ENCODE data around the gene CARMIL1.

DNA sequence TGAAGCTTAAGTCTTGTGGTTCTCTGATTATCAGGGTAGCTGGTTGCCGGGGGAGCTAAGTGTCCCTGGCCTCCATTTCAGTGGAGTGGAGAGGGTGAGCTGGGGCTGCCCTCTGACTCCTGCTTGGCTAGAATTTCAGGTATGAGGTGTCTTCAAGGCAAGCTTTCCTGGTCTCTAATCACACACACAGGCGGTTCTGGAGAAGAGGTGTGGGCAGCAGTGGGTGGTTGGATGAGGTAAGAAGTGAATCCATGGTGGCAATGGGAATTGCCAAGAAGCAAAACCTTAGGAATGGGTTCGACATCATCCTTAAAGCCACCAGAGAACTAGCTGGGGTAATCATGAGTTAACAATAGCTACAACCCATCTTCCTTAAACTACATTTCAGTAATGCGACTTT lies 157.6 kb downstream of the CARMIL1 start:
- no peak for TF ChIP-seq GATA2 (IDR thresholded peaks at IDR 0.05; ENCODE audit: low read depth, low read length)
- TF ChIP-seq GATA3 (IDR thresholded peaks at IDR 0.05; ENCODE audit: low read depth, low read length), result no peak

Data from SH-SY5Y (cell line).